Skeletal muscle tissue (tissue), 4 donors: ENCODE results near the gene B3GNT2. TPM values are rescaled to one million over a fixed set of nuclear protein-coding genes. Genes with fewer than 3 reads are reported as not detected.

Experiments used
- H3K27ac ChIP-seq: one replicate; pipeline ENCODE4 v1.7.0; 2013; ENCODE audit warnings: mild to moderate bottlenecking, low read depth, low read length, inconsistent platforms
- H3K27me3 ChIP-seq, 3 donors: one replicate each; pipeline ENCODE4 v1.7.0; 2013; ENCODE audit warnings: low read length in 3 of 3; ENCODE audit not compliant: control insufficient read depth in 3 of 3, insufficient read depth in 3 of 3
- H3K36me3 ChIP-seq, 3 donors: one replicate each; pipeline ENCODE4 v1.7.0; 2013; ENCODE audit warnings: low read length in 3 of 3; ENCODE audit not compliant: control insufficient read depth in 3 of 3, insufficient read depth in 3 of 3
- H3K4me1 ChIP-seq, 3 donors: one replicate each; pipeline ENCODE4 v1.7.0; 2013; ENCODE audit warnings: low read length in 3 of 3, mild to moderate bottlenecking in 3 of 3; ENCODE audit not compliant: control insufficient read depth in 3 of 3, insufficient read depth in 3 of 3
- H3K4me3 ChIP-seq, 3 donors: one replicate each; pipeline ENCODE4 v1.7.0; 2013; ENCODE audit warnings: low read length in 3 of 3
- H3K9ac ChIP-seq, 3 donors: one replicate each; pipeline ENCODE4 v1.7.0; 2013; ENCODE audit warnings: low read length in 3 of 3, mild to moderate bottlenecking in 3 of 3, moderate library complexity in 2 of 3, low read depth in 1 of 3
- H3K9me3 ChIP-seq, 3 donors: one replicate each; pipeline ENCODE4 v1.7.0; 2013; ENCODE audit warnings: low read length in 3 of 3; ENCODE audit not compliant: control insufficient read depth in 3 of 3
- total RNA-seq: library from RNA; depleted of rRNA; stranded (reverse); fragments of >200 nt; gene quantifications from one replicate; pipeline ENCODE4 v1.2.3, GENCODE V29; 2014
- donor health status: Osteomylitis.

B3GNT2 gene
- total RNA-seq, 1 donor from 2014 or later = 11.0 TPM

GRCh38 chr2:62184512-62185230, 11.2 kb upstream of the B3GNT2 start:
- Histone ChIP-seq H3K9ac (no peak overlapping the region), H3K4me1 (peaks cover 0 to 7% (median 0%) of the 10 kb centered on the region in 3 donors), H3K36me3 (no peaks in the 10 kb centered on the region), H3K4me3 (no peak overlapping the region), H3K9me3 (peaks cover 0 to 3% (median 0%) of the 10 kb centered on the region in 3 donors), H3K27me3 (no peaks in the 10 kb centered on the region), H3K27ac (no peak overlapping the region)

- peaks cover 0 to 3% (median 0%) of the 10 kb centered on the region in 3 donors for H3K9me3 ChIP-seq
- peaks cover 0 to 7% (median 0%) of the 10 kb centered on the region in 3 donors for H3K4me1 ChIP-seq
- no peaks in the 10 kb centered on the region for H3K36me3 ChIP-seq
- no peak overlapping the region for H3K4me3 ChIP-seq
- peak overlapping the region; percentile 5 for H3K27ac ChIP-seq
- no peaks in the 10 kb centered on the region for H3K27me3 ChIP-seq
- H3K9ac ChIP-seq = no peak overlapping the region
Observed at GRCh38 chr2:62185475-62186155, 10.3 kb upstream of the B3GNT2 start.

GRCh38 chr2:62186156-62186905, 9.6 kb upstream of the B3GNT2 start:
- H3K4me1 ChIP-seq = peaks cover 0 to 7% (median 0%) of the 10 kb centered on the region in 3 donors
- H3K27ac ChIP-seq = peak overlapping the region; percentile 5
- no peaks in the 10 kb centered on the region for H3K36me3 ChIP-seq
- no peak overlapping the region for H3K9ac ChIP-seq
- no peaks in the 10 kb centered on the region for H3K27me3 ChIP-seq
- H3K4me3 ChIP-seq = no peak overlapping the region
- H3K9me3 ChIP-seq = peaks cover 0 to 3% (median 0%) of the 10 kb centered on the region in 3 donors

- no peak overlapping the region for H3K9ac ChIP-seq
- H3K36me3 ChIP-seq = no peaks in the 10 kb centered on the region
- no peaks in the 10 kb centered on the region for H3K27me3 ChIP-seq
- H3K9me3 ChIP-seq = peaks cover 0 to 3% (median 0%) of the 10 kb centered on the region in 3 donors
- no peak overlapping the region for H3K4me3 ChIP-seq
- peak overlapping the region; percentile 5 for H3K27ac ChIP-seq
- peaks cover 0 to 7% (median 0%) of the 10 kb centered on the region in 3 donors for H3K4me1 ChIP-seq
Observed at GRCh38 chr2:62187246-62187645, 8.7 kb upstream of the B3GNT2 start.

- Histone ChIP-seq H3K4me1 (peaks cover 0 to 7% (median 0%) of the 10 kb centered on the region in 3 donors), H3K9ac (no peak overlapping the region), H3K4me3 (no peak overlapping the region), H3K9me3 (peaks cover 0 to 3% (median 0%) of the 10 kb centered on the region in 3 donors), H3K27me3 (no peaks in the 10 kb centered on the region), H3K27ac (no peak overlapping the region), H3K36me3 (no peaks in the 10 kb centered on the region)
Observed at GRCh38 chr2:62188416-62188815, 7.5 kb upstream of the B3GNT2 start.

GRCh38 chr2:62189196-62189595, 6.7 kb upstream of the B3GNT2 start:
- Histone ChIP-seq H3K9ac (no peak overlapping the region), H3K4me1 (peaks cover 0 to 7% (median 0%) of the 10 kb centered on the region in 3 donors), H3K4me3 (no peak overlapping the region), H3K9me3 (peaks cover 0 to 3% (median 0%) of the 10 kb centered on the region in 3 donors), H3K36me3 (no peaks in the 10 kb centered on the region), H3K27ac (no peak overlapping the region), H3K27me3 (no peaks in the 10 kb centered on the region)

GRCh38 chr2:62192811-62193210, 3.1 kb upstream of the B3GNT2 start:
- Histone ChIP-seq H3K27ac (no peak overlapping the region), H3K27me3 (no peaks in the 10 kb centered on the region), H3K9ac (no peak overlapping the region), H3K4me3 (no peak overlapping the region), H3K4me1 (peaks cover 3 to 16% (median 8%) of the 10 kb centered on the region in 3 donors), H3K9me3 (no peaks in the 10 kb centered on the region), H3K36me3 (no peaks in the 10 kb centered on the region)

GRCh38 chr2:62194558-62195420, 1.1 kb upstream of the B3GNT2 start:
- peaks cover 3 to 21% (median 12%) of the 10 kb centered on the region in 3 donors for H3K4me1 ChIP-seq

GRCh38 chr2:62196278-62196901, 475 bp downstream of the B3GNT2 start:
- peak overlapping the region; percentile 83 to 89 (median 86) for H3K9ac ChIP-seq
- no peaks in the 10 kb centered on the region for H3K36me3 ChIP-seq
- H3K9me3 ChIP-seq = no peaks in the 10 kb centered on the region
- H3K4me1 ChIP-seq = peaks cover 3 to 21% (median 12%) of the 10 kb centered on the region in 3 donors
- H3K4me3 ChIP-seq = peak overlapping the region; percentile 82 to 85 (median 83)
- no peaks in the 10 kb centered on the region for H3K27me3 ChIP-seq
- peak overlapping the region; percentile 86 for H3K27ac ChIP-seq

More at GRCh38 chr2:62194558-62195420, 1.1 kb upstream of the B3GNT2 start:
- H3K4me3 ChIP-seq = peak overlapping the region; percentile 82 to 84 (median 82)
- no peaks in the 10 kb centered on the region for H3K9me3 ChIP-seq
- peak overlapping the region; percentile 71 for H3K27ac ChIP-seq
- H3K27me3 ChIP-seq = no peaks in the 10 kb centered on the region
- H3K36me3 ChIP-seq = no peaks in the 10 kb centered on the region
- H3K9ac ChIP-seq = peak overlapping the region; percentile 75 to 87 (median 81)
